ENCODE measurements around the gene CANT1. TPM values are rescaled to one million over a fixed set of nuclear protein-coding genes. Genes with fewer than 3 reads are reported as not detected.

Gene CANT1
- total RNA-seq, 2 experiments from 2014 or later = 78.4 to 81.1 TPM

GRCh38 chr17:79047291-79047920 is 37.8 kb upstream of the CANT1 start:
- Mint-ChIP-seq H3K27me3 (peaks cover 11% of the 10 kb centered on the region), H3K27ac (no peak overlapping the region), H3K4me3 (no peak overlapping the region), H3K4me1 (no peaks in the 10 kb centered on the region), H3K9me3 (peaks cover 11% of the 10 kb centered on the region), H3K36me3 (ENCODE audit: low read depth) (no peaks in the 10 kb centered on the region)
- DNase-seq = no peak
- ChIA-PET POLR2A (no interaction called here), CTCF (no interaction called here)

- Mint-ChIP-seq H3K27ac (no peak overlapping the region), H3K36me3 (ENCODE audit: low read depth) (no peaks in the 10 kb centered on the region), H3K9me3 (peaks cover 11% of the 10 kb centered on the region), H3K4me3 (no peak overlapping the region), H3K4me1 (no peaks in the 10 kb centered on the region), H3K27me3 (peaks cover 11% of the 10 kb centered on the region)
- CTCF ChIA-PET = no interaction called here
- POLR2A ChIA-PET = no interaction called here
- DNase-seq = no peak
Measured at GRCh38 chr17:79046916-79047280, 37.3 kb upstream of the CANT1 start.

GRCh38 chr17:79046197-79046915 is 36.8 kb upstream of the CANT1 start:
- DNase-seq = no peak
- Mint-ChIP-seq H3K4me1 (no peaks in the 10 kb centered on the region), H3K27ac (no peak overlapping the region), H3K27me3 (peaks cover 11% of the 10 kb centered on the region), H3K36me3 (ENCODE audit: low read depth) (no peaks in the 10 kb centered on the region), H3K9me3 (peaks cover 11% of the 10 kb centered on the region), H3K4me3 (no peak overlapping the region)
- CTCF ChIA-PET = interaction anchor here (0.8 to 2.5 kb wide), 8 partner anchors 11 to 346 kb away, joined by 3 to 8 read pairs (median 6); no protein-coding TSS in a partner anchor
- POLR2A ChIA-PET = no interaction called here

GRCh38 chr17:79045842-79046196 is 36.3 kb upstream of the CANT1 start:
- Mint-ChIP-seq H3K4me3 (no peak overlapping the region), H3K9me3 (peaks cover 11% of the 10 kb centered on the region), H3K27ac (no peak overlapping the region), H3K4me1 (no peaks in the 10 kb centered on the region), H3K36me3 (ENCODE audit: low read depth) (no peaks in the 10 kb centered on the region), H3K27me3 (peaks cover 11% of the 10 kb centered on the region)
- peak; percentile 70 for DNase-seq
- ChIA-PET CTCF (interaction anchor here (0.7 to 2.5 kb wide), 10 partner anchors 10 to 348 kb away, joined by 3 to 8 read pairs (median 6); no protein-coding TSS in a partner anchor), POLR2A (no interaction called here)

- Mint-ChIP-seq H3K27ac (no peak overlapping the region), H3K9me3 (peaks cover 11% of the 10 kb centered on the region), H3K4me1 (no peaks in the 10 kb centered on the region), H3K4me3 (no peak overlapping the region), H3K27me3 (peaks cover 11% of the 10 kb centered on the region), H3K36me3 (ENCODE audit: low read depth) (no peaks in the 10 kb centered on the region)
- POLR2A ChIA-PET = no interaction called here
- CTCF ChIA-PET = interaction anchor here (0.7 to 2.5 kb wide), 8 partner anchors 9 to 348 kb away, joined by 3 to 8 read pairs (median 6); no protein-coding TSS in a partner anchor
- DNase-seq = no peak
Measured at GRCh38 chr17:79045001-79045729, 35.6 kb upstream of the CANT1 start.

GRCh38 chr17:79044462-79044861 is 34.9 kb upstream of the CANT1 start:
- H3K36me3 Mint-ChIP-seq (ENCODE audit: low read depth) = no peaks in the 10 kb centered on the region
- no peak for DNase-seq
- ChIA-PET CTCF (interaction anchor here (1.8 to 2.5 kb wide), 4 partner anchors 9 to 348 kb away, joined by 6 to 7 read pairs (median 6); no protein-coding TSS in a partner anchor), POLR2A (no interaction called here)
- H3K27me3 Mint-ChIP-seq = peaks cover 11% of the 10 kb centered on the region
- no peak overlapping the region for H3K4me3 Mint-ChIP-seq
- no peaks in the 10 kb centered on the region for H3K4me1 Mint-ChIP-seq
- no peak overlapping the region for H3K27ac Mint-ChIP-seq
- peaks cover 11% of the 10 kb centered on the region for H3K9me3 Mint-ChIP-seq

- DNase-seq = no peak
- no peaks in the 10 kb centered on the region for H3K36me3 Mint-ChIP-seq (ENCODE audit: low read depth)
- peaks cover 11% of the 10 kb centered on the region for H3K9me3 Mint-ChIP-seq
- POLR2A ChIA-PET = no interaction called here
- CTCF ChIA-PET = interaction anchor here (2.5 kb wide), 1 partner anchor 21 kb away, joined by 7 read pairs; no protein-coding TSS in a partner anchor
- H3K27me3 Mint-ChIP-seq = peaks cover 11% of the 10 kb centered on the region
- H3K4me1 Mint-ChIP-seq = no peaks in the 10 kb centered on the region
- H3K27ac Mint-ChIP-seq = no peak overlapping the region
- H3K4me3 Mint-ChIP-seq = no peak overlapping the region
Measured at GRCh38 chr17:79043931-79044320, 34.4 kb upstream of the CANT1 start.

- no peak for DNase-seq
- Mint-ChIP-seq H3K27me3 (peaks cover 11% of the 10 kb centered on the region), H3K27ac (no peak overlapping the region), H3K4me1 (no peaks in the 10 kb centered on the region), H3K36me3 (ENCODE audit: low read depth) (no peaks in the 10 kb centered on the region), H3K9me3 (peaks cover 11% of the 10 kb centered on the region), H3K4me3 (no peak overlapping the region)
- ChIA-PET POLR2A (no interaction called here), CTCF (no interaction called here)
Measured at GRCh38 chr17:79043191-79043930, 33.8 kb upstream of the CANT1 start.

GRCh38 chr17:79042421-79043190 is 33.0 kb upstream of the CANT1 start:
- H3K9me3 Mint-ChIP-seq = peaks cover 11% of the 10 kb centered on the region
- H3K27me3 Mint-ChIP-seq = peaks cover 11% of the 10 kb centered on the region
- DNase-seq = peak; percentile 67
- H3K27ac Mint-ChIP-seq = no peak overlapping the region
- H3K36me3 Mint-ChIP-seq (ENCODE audit: low read depth) = no peaks in the 10 kb centered on the region
- H3K4me1 Mint-ChIP-seq = no peaks in the 10 kb centered on the region
- ChIA-PET POLR2A (no interaction called here), CTCF (interaction anchor here (0.5 to 0.9 kb wide), 2 partner anchors 27 to 348 kb away, joined by 3 to 5 read pairs; no protein-coding TSS in a partner anchor)
- no peak overlapping the region for H3K4me3 Mint-ChIP-seq

- Mint-ChIP-seq H3K4me1 (no peaks in the 10 kb centered on the region), H3K36me3 (ENCODE audit: low read depth) (no peaks in the 10 kb centered on the region), H3K4me3 (no peak overlapping the region), H3K27me3 (peaks cover 11% of the 10 kb centered on the region), H3K27ac (no peak overlapping the region), H3K9me3 (peaks cover 11% of the 10 kb centered on the region)
- POLR2A ChIA-PET = no interaction called here
- CTCF ChIA-PET = interaction anchor here (0.5 to 0.9 kb wide), 2 partner anchors 27 to 349 kb away, joined by 3 to 5 read pairs; no protein-coding TSS in a partner anchor
- DNase-seq = no peak
Measured at GRCh38 chr17:79041723-79042420, 32.3 kb upstream of the CANT1 start.

GRCh38 chr17:79041041-79041570 is 31.5 kb upstream of the CANT1 start:
- Mint-ChIP-seq H3K4me3 (no peak overlapping the region), H3K9me3 (peaks cover 11% of the 10 kb centered on the region), H3K27ac (no peak overlapping the region), H3K36me3 (ENCODE audit: low read depth) (no peaks in the 10 kb centered on the region), H3K27me3 (peaks cover 11% of the 10 kb centered on the region), H3K4me1 (no peaks in the 10 kb centered on the region)
- POLR2A ChIA-PET = no interaction called here
- DNase-seq = no peak
- CTCF ChIA-PET = interaction anchor here (0.7 kb wide), 1 partner anchor 49 kb away, joined by 5 read pairs; no protein-coding TSS in a partner anchor

All from activated CD4-positive, alpha-beta memory T cell treated with anti-CD3 and anti-CD28 coated beads, Interleukin-2, amount 10 ng/mL, durations not matched to agents 7 days and 5 days (primary cell).